ENCODE results near the gene SLC7A10.

Gene SLC7A10

DNA sequence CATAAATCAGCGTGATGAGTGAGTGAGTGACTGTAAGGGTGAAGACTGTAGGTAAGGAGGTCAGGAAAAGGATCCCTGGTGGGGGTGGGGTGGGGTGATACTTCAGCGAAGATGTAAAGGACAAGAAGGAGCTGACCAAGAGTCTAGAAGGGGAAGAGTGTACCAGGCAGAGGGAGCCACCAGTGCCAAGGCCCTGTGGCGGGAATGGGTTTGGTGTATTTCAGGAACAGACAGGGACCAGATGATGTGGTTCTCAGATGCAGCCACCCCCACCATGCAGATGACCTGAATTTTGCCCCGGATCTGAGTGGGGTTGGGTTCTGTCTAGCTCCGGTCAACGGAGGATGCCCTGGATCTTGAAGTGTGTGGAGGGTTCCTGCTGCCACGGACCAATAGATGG is 30.1 kb upstream of the SLC7A10 start:
- DNase-seq (ENCODE audit: low read depth): no peak
- in situ Hi-C loops (cut with HindIII; ENCODE audit: low sequenced_read_pairs): no loop called here
- TF ChIP-seq, protein P1, sequence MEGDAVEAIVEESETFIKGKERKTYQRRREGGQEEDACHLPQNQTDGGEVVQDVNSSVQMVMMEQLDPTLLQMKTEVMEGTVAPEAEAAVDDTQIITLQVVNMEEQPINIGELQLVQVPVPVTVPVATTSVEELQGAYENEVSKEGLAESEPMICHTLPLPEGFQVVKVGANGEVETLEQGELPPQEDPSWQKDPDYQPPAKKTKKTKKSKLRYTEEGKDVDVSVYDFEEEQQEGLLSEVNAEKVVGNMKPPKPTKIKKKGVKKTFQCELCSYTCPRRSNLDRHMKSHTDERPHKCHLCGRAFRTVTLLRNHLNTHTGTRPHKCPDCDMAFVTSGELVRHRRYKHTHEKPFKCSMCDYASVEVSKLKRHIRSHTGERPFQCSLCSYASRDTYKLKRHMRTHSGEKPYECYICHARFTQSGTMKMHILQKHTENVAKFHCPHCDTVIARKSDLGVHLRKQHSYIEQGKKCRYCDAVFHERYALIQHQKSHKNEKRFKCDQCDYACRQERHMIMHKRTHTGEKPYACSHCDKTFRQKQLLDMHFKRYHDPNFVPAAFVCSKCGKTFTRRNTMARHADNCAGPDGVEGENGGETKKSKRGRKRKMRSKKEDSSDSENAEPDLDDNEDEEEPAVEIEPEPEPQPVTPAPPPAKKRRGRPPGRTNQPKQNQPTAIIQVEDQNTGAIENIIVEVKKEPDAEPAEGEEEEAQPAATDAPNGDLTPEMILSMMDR (IDR thresholded peaks at IDR 0.05; ENCODE audit: low read depth, low read length, missing control alignments): no peak
- no peak overlapping the region for H3K4me3 ChIP-seq (ENCODE audit: low read depth, low read length)

DNA sequence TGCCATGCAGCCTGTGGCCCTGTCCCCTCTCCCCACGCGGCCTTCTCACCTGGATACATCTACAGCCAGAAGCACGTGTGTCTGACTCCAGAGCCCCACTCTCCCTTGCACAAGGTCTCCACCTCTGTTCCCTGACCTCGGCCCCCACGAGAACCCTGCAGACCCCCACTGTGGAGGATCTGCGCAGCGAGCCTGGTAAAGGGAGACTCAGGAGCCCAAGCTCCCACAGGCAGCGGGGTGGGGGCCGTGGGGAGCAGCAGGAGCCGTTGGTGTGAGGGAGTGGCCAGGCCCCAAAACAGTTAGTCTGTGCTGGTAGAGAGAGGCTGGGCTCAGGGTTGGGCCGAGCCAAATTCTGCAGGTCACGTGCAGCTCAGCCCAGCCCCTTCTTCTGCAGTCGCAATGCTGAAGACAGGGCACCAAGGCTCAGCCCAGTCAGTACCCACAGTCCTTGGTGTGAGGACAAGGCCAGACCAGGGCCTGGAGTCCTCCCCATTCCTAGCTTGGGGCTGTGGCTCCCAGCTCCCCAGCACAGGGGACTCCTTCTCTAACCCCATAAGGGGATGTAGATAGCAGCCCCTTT is 28.7 kb upstream of the SLC7A10 start:
- no peak for DNase-seq (ENCODE audit: low read depth)
- no peak overlapping the region for H3K4me3 ChIP-seq (ENCODE audit: low read depth, low read length)
- in situ Hi-C loops (cut with HindIII; ENCODE audit: low sequenced_read_pairs): no loop called here
- TF ChIP-seq, protein P1 (IDR thresholded peaks at IDR 0.05; ENCODE audit: low read depth, low read length, missing control alignments): no peak

- TF ChIP-seq, protein P1 (IDR thresholded peaks at IDR 0.05; ENCODE audit: low read depth, low read length, missing control alignments): no peak
- no peak for DNase-seq (ENCODE audit: low read depth)
- in situ Hi-C loops (cut with HindIII; ENCODE audit: low sequenced_read_pairs): no loop called here
- H3K4me3 ChIP-seq (ENCODE audit: low read depth, low read length): no peak overlapping the region
These were observed 27.3 kb upstream of the SLC7A10 start for GRCh38 chr19:33252971-33253370.

DNA sequence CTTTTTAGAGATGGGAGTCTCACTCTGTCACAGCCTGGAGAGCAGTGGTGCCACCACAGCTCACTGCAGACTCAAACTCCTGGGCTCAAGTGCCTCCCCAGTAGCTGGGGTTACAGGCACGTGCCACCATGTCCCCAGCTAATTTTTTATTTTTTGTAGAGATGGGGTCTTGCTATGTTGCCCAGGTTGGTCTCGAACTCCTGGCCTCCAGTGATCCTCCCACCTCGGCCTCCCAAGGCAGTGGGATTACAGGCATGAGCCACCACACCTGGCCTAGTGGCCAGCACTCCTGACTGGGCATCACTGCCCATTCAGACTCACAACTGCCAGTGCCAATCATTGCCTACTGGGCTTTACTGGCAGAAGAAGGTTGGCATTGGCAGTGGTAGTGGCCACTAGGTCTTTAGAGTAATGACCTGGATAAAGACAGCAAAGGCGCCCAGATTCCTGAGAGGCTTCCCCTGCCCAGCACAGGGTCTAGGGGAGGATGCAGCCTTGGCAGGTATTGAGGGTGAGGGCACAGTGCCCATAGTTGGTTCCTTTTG is 26.8 kb upstream of the SLC7A10 start:
- TF ChIP-seq, protein P1 (IDR thresholded peaks at IDR 0.05; ENCODE audit: low read depth, low read length, missing control alignments): no peak
- DNase-seq (ENCODE audit: low read depth): no peak
- no peak overlapping the region for H3K4me3 ChIP-seq (ENCODE audit: low read depth, low read length)
- in situ Hi-C loops (cut with HindIII; ENCODE audit: low sequenced_read_pairs): no loop called here

- DNase-seq (ENCODE audit: low read depth): no peak
- in situ Hi-C loops (cut with HindIII; ENCODE audit: low sequenced_read_pairs): no loop called here
- no peak overlapping the region for H3K4me3 ChIP-seq (ENCODE audit: low read depth, low read length)
- TF ChIP-seq, protein P1 (IDR thresholded peaks at IDR 0.05; ENCODE audit: low read depth, low read length, missing control alignments): no peak
These were observed 26.0 kb upstream of the SLC7A10 start for GRCh38 chr19:33251526-33252090.

- in situ Hi-C loops (cut with HindIII; ENCODE audit: low sequenced_read_pairs): no loop called here
- TF ChIP-seq, protein P1 (IDR thresholded peaks at IDR 0.05; ENCODE audit: low read depth, low read length, missing control alignments): no peak
These were observed 25.4 kb upstream of the SLC7A10 start for GRCh38 chr19:33251076-33251475.

More at GRCh38 chr19:33251076-33251475, 25.4 kb upstream of the SLC7A10 start:
- no peak for DNase-seq (ENCODE audit: low read depth)
- no peak overlapping the region for H3K4me3 ChIP-seq (ENCODE audit: low read depth, low read length)
